K562 (cell line): ENCODE results near the gene FLCN. TPM values are rescaled to one million over a fixed set of nuclear protein-coding genes. Genes with fewer than 3 reads are reported as not detected.
A peak's percentile ranks its signal among the peaks of the same experiment; 100 is the strongest.

Experiments
- ATAC-seq: fragments of 200-7000 bp; cut with Tn5 transposase; 3 replicates; pipeline ENCODE4 v1.9.1; 2020; ENCODE audit warnings: moderate library complexity
- BruUV-seq: library from RNA; stranded (reverse); fragments of 400-500 nt; replicated peaks from 2 replicates; lab custom pipeline; 2021; lab: Mats Ljungman, UMichigan
- CTCF ChIA-PET: fragments of 300-600 bp; formaldehyde crosslinking; extraction: SDS; loops from one replicate; lab custom pipeline; 2021; ENCODE audit warnings: low intra/inter-chr PET ratio; lab: Yijun Ruan, JAX
- POLR2A ChIA-PET: fragments of 300-600, 350-650 bp; sonication (Branson Sonifier 250); formaldehyde crosslinking; extraction: SDS; loops from one replicate; lab custom pipeline; 2021; ENCODE audit warnings: antibody characterized with exemption, inconsistent platforms; lab: Yijun Ruan, JAX
- DNase-seq, 4 experiments: peaks; one replicate each; pipeline versions ENCODE4 v3.0.0 to v3.0.0-alpha.2; 2011 to 2018; ENCODE audit warnings: low spot score in 3 of 4, mixed read lengths in 3 of 4; ENCODE audit errors: extremely low read depth in 1 of 4
- FAIRE-seq: peaks from 2 replicates; lab custom pipeline; 2011; peaks lifted over from hg19 to GRCh38; lab: Jason Lieb, UNC
- H2AFZ ChIP-seq: 2 replicates; pipeline ENCODE4 v1.6.0; 2011; ENCODE audit warnings: low read depth, low read length, control low read depth, inconsistent platforms
- H3K27ac ChIP-seq: fragments of 200-600 bp; 3 replicates; pipeline ENCODE4 v1.8.0; 2011; ENCODE audit warnings: low read depth, mild to moderate bottlenecking, control low read depth, inconsistent platforms, low read length, moderate library complexity, mixed read lengths; ENCODE audit errors: extremely low read depth
- H3K27me3 ChIP-seq, 2 experiments: fragments of 300-600 bp in 1 of 2; 2 replicates in 1 of 2; 3 replicates in 1 of 2; pipeline versions ENCODE4 v1.6.0 to v1.8.0; 2011; ENCODE audit warnings: inconsistent platforms in 2 of 2, low read length in 2 of 2, mild to moderate bottlenecking in 1 of 2, mixed read lengths in 1 of 2, moderate library complexity in 1 of 2; ENCODE audit not compliant: control insufficient read depth in 2 of 2, insufficient read depth in 2 of 2
- H3K36me3 ChIP-seq: fragments of 300-600 bp; 3 replicates; pipeline ENCODE4 v1.8.0; 2011; ENCODE audit warnings: mild to moderate bottlenecking, low read length, inconsistent platforms; ENCODE audit not compliant: control insufficient read depth, insufficient read depth
- H3K4me1 ChIP-seq, 2 experiments: fragments of 200-600 bp in 1 of 2; replicated peaks in 1 of 2; 2 replicates in 1 of 2; 3 replicates in 1 of 2; pipeline versions ENCODE4 v1.5.1 to v1.8.0; 2011; ENCODE audit warnings: inconsistent platforms in 2 of 2, low read length in 2 of 2, mild to moderate bottlenecking in 1 of 2, mixed read lengths in 1 of 2, moderate library complexity in 1 of 2; ENCODE audit not compliant: control insufficient read depth in 2 of 2, insufficient read depth in 2 of 2
- H3K4me2 ChIP-seq: 2 replicates; pipeline ENCODE4 v1.6.1; 2011; ENCODE audit warnings: low read length, control low read depth, inconsistent platforms, mixed read lengths; ENCODE audit not compliant: insufficient read depth
- H3K4me3 ChIP-seq: fragments of 200-600 bp; sonication (generic), shearing (Covaris generic); 2 replicates; pipeline ENCODE4 v1.5.1; 2016; ENCODE audit warnings: control low read depth, inconsistent platforms
- H3K79me2 ChIP-seq: fragments of 200-600 bp; 3 replicates; pipeline ENCODE4 v1.8.0; 2011; ENCODE audit warnings: low read length, inconsistent platforms; ENCODE audit not compliant: control insufficient read depth, insufficient read depth
- H3K9ac ChIP-seq, 2 experiments: 2 replicates each; pipeline versions ENCODE4 v1.6.0 to v1.6.1; 2011; ENCODE audit warnings: low read depth in 2 of 2, low read length in 2 of 2, control low read depth in 1 of 2, inconsistent platforms in 1 of 2, mild to moderate bottlenecking in 1 of 2, mixed read lengths in 1 of 2; ENCODE audit not compliant: insufficient read depth in 1 of 2
- H3K9me1 ChIP-seq: one replicate; pipeline ENCODE4 v1.6.0; 2011; ENCODE audit warnings: inconsistent platforms, mild to moderate bottlenecking, low read length, moderate library complexity; ENCODE audit not compliant: control insufficient read depth, insufficient read depth
- H3K9me3 ChIP-seq: replicated peaks from 2 replicates; pipeline ENCODE4 v1.5.1; 2011; ENCODE audit warnings: low read depth, low read length, inconsistent platforms; ENCODE audit not compliant: control insufficient read depth, insufficient read depth
- H4K20me1 ChIP-seq: replicated peaks from 2 replicates; pipeline ENCODE4 v1.6.1; 2011; ENCODE audit warnings: low read length, inconsistent platforms, mixed read lengths; ENCODE audit not compliant: control insufficient read depth, insufficient read depth
- AFF4 ChIP-seq: sonication (generic); formaldehyde crosslinking; IDR thresholded peaks from 2 replicates; pipeline ENCODE4 v1.8.0; 2023; ENCODE audit warnings: mild to moderate bottlenecking, missing genetic modification reagents
- ETV5 ChIP-seq: sonication (generic); formaldehyde crosslinking; IDR thresholded peaks from 2 replicates; pipeline ENCODE4 v1.4.0; 2020; ENCODE audit warnings: low read depth, mild to moderate bottlenecking, missing genetic modification reagents
- FOXK1 ChIP-seq: sonication (generic); formaldehyde crosslinking; IDR thresholded peaks from 2 replicates; pipeline ENCODE4 v1.8.0; 2022; ENCODE audit warnings: missing genetic modification reagents, mild to moderate bottlenecking, borderline replicate concordance
- THRAP3 ChIP-seq: fragments of 450-650 bp; IDR thresholded peaks from 2 replicates; pipeline ENCODE4 v1.6.1; 2016; ENCODE audit warnings: mild to moderate bottlenecking, inconsistent platforms, borderline replicate concordance
- TSHZ1 ChIP-seq: fragments of 250-450 bp; sonication (Bioruptor Pico); IDR thresholded peaks from 2 replicates; pipeline ENCODE4 v1.4.0; 2020; ENCODE audit warnings: mild to moderate bottlenecking, moderate library complexity
- WGBS: fragments of 100-300 bp; shearing (Covaris generic); methylation state at CpG from one replicate; pipeline ENCODE4 v1.1.6; 2016; ENCODE audit warnings: low coverage, mixed read lengths; ENCODE audit not compliant: insufficient coverage; ENCODE audit errors: missing lambda C conversion rate; 5-methylcytosine and 5-hydroxymethylcytosine counted together
- in situ Hi-C: fragments of 300-500 bp; cut with MboI; formaldehyde crosslinking; loops from 4 replicates; pipeline ENCODE4 v1.15.0; 2018; ENCODE audit warnings: inconsistent platforms, mixed read lengths
- intact Hi-C: fragments of 100-400 bp; cut with micrococcal nuclease; formaldehyde crosslinking; loops from 2 replicates; pipeline ENCODE4 v1.14.2; 2022
- polyA plus RNA-seq, 8 experiments: library from polyadenylated mRNA; depleted of rRNA in 4 of 8; stranded (reverse) in 5 of 8; unstranded in 3 of 8; fragments of >200 nt; fragmentation: Nextera tagmentation in 2 of 8; fragmentation: Illumina TruSeq in 1 of 8; extraction: Ambion mirVana in 2 of 8; extraction: Trizol in 1 of 8; gene quantifications; 2 replicates each; pipeline versions ENCODE4 v1.2.1 to v1.2.3, GENCODE V29; 2011 to 2014; ENCODE audit warnings: inconsistent platforms in 1 of 8, missing spikeins in 1 of 8
- total RNA-seq, 7 experiments: library from RNA; depleted of rRNA in 6 of 7; stranded (reverse); fragments of >200 nt in 6 of 7; fragmentation: Illumina TruSeq in 2 of 7; extraction: Trizol in 2 of 7; gene quantifications; 2 replicates each; pipeline versions ENCODE4 v1.2.1 to v1.2.3, GENCODE V29; 2011 to 2021; ENCODE audit warnings: low replicate concordance in 1 of 7
- TF ChIP-seq, protein P1 (sequence below): IDR thresholded peaks from 2 replicates; pipeline ENCODE4 v1.6.1; 2016; ENCODE audit warnings: missing genetic modification characterization, missing compliant biosample characterization

FLCN gene
- total and polyA plus RNA-seq, 9 of the 15 experiments (the other 6 are each of a cell fraction or from before 2014, with no cell fraction given) = 1.6 to 33.5 (median 10.9) TPM

- no peak for TF ChIP-seq TSHZ1 (CRISPR knock-in tag)
- no peak for TF ChIP-seq ETV5 (CRISPR knock-in tag)
- TF ChIP-seq FOXK1 (CRISPR knock-in tag) = no peak
Observed at GRCh38 chr17:17207998-17208397, 29.0 kb downstream of the FLCN start (continued).

- Histone ChIP-seq H3K4me3 (no peak overlapping the region), H3K4me2 (peak overlapping the region; percentile 3; the same call in 1 of the 2 replicates), H4K20me1 (no peaks in the 10 kb centered on the region)
- no peak for DNase-seq
- TF ChIP-seq, protein P1, sequence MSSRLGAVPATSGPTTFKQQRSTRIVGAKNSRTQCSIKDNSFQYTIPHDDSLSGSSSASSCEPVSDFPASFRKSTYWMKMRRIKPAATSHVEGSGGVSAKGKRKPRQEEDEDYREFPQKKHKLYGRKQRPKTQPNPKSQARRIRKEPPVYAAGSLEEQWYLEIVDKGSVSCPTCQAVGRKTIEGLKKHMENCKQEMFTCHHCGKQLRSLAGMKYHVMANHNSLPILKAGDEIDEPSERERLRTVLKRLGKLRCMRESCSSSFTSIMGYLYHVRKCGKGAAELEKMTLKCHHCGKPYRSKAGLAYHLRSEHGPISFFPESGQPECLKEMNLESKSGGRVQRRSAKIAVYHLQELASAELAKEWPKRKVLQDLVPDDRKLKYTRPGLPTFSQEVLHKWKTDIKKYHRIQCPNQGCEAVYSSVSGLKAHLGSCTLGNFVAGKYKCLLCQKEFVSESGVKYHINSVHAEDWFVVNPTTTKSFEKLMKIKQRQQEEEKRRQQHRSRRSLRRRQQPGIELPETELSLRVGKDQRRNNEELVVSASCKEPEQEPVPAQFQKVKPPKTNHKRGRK = no peak
- TF ChIP-seq AFF4 (CRISPR knock-in tag) = 0 out of 2 replicates have a peak, but pooled peaks have one; percentile 5
- 0 out of 2 replicates have a peak, but pooled peaks have one; percentile 30 for TF ChIP-seq THRAP3
- TF ChIP-seq, all 486 proteins: peak for 2
- Histone ChIP-seq H2AFZ (peak overlapping the region; percentile 94), H3K27me3 (no peaks in the 10 kb centered on the region), H3K9ac (peak overlapping the region; percentile 88 to 97), H3K9me3 (no peaks in the 10 kb centered on the region), H3K79me2 (peaks cover 40% of the 10 kb centered on the region), H3K9me1 (no peaks in the 10 kb centered on the region), H3K27ac (peak overlapping the region; percentile 92), H3K4me1 (peaks cover 10 to 39% of the 10 kb centered on the region in 2 experiments; a peak in 4 of 5 replicates), H3K36me3 (peaks cover 35% of the 10 kb centered on the region; the same call in 2 of the 3 replicates)
- CTCF ChIA-PET = no interaction called here
- POLR2A ChIA-PET = interaction anchor here (1.2 kb wide), 1 partner anchor 61 kb away, joined by 3 read pairs; no protein-coding TSS in a partner anchor
- BruUV-seq = no TSS peak
- WGBS = 52% methylated on average over 8 of the region's 16 CpGs
- ATAC-seq (no peak; the same call in 2 of the 3 replicates), FAIRE-seq (no peak)
- in situ Hi-C loops (no loop called here), intact Hi-C loops (loop anchor here (2.0 kb wide), 1 partner anchor 74 kb away; the partner anchor contains the start of gene COPS3)
Observed at GRCh38 chr17:17206913-17207335, 30.0 kb downstream of the FLCN start.
